VCaP (cell line): ENCODE data around the gene SUMO4.

ENCODE experiments used
- H3K27ac ChIP-seq: fragments of 450-650 bp; 2 replicates; pipeline ENCODE4 v1.5.1; 2017
- CTCF ChIP-seq: fragments of 450-650 bp; conservative IDR thresholded peaks from 2 replicates; pipeline ENCODE4 v1.5.1; 2017; ENCODE audit warnings: mild to moderate bottlenecking, moderate library complexity

SUMO4 gene

GRCh38 chr6:149433405-149433804, 33.3 kb downstream of the SUMO4 start:
- TF ChIP-seq CTCF = no peak
- no peak overlapping the region for H3K27ac ChIP-seq

- TF ChIP-seq CTCF = no peak
- H3K27ac ChIP-seq = no peak overlapping the region
Observed at GRCh38 chr6:149433881-149434280, 33.8 kb downstream of the SUMO4 start.

- no peak for TF ChIP-seq CTCF
- no peak overlapping the region for H3K27ac ChIP-seq
Observed at GRCh38 chr6:149435919-149436586, 36.0 kb downstream of the SUMO4 start.

- no peak for TF ChIP-seq CTCF
Observed at GRCh38 chr6:149436647-149437046, 36.6 kb downstream of the SUMO4 start.

GRCh38 chr6:149437212-149437611, 37.1 kb downstream of the SUMO4 start:
- H3K27ac ChIP-seq = no peak overlapping the region
- no peak for TF ChIP-seq CTCF

More at GRCh38 chr6:149436647-149437046, 36.6 kb downstream of the SUMO4 start:
- H3K27ac ChIP-seq = no peak overlapping the region

- TF ChIP-seq CTCF = no peak
Observed at GRCh38 chr6:149438855-149439254, 38.8 kb downstream of the SUMO4 start.

GRCh38 chr6:149439626-149440025, 39.6 kb downstream of the SUMO4 start:
- no peak for TF ChIP-seq CTCF
- no peak overlapping the region for H3K27ac ChIP-seq

More at GRCh38 chr6:149438855-149439254, 38.8 kb downstream of the SUMO4 start:
- H3K27ac ChIP-seq = no peak overlapping the region
